ENCODE results near the gene NCAM1.

Gene NCAM1

DNA sequence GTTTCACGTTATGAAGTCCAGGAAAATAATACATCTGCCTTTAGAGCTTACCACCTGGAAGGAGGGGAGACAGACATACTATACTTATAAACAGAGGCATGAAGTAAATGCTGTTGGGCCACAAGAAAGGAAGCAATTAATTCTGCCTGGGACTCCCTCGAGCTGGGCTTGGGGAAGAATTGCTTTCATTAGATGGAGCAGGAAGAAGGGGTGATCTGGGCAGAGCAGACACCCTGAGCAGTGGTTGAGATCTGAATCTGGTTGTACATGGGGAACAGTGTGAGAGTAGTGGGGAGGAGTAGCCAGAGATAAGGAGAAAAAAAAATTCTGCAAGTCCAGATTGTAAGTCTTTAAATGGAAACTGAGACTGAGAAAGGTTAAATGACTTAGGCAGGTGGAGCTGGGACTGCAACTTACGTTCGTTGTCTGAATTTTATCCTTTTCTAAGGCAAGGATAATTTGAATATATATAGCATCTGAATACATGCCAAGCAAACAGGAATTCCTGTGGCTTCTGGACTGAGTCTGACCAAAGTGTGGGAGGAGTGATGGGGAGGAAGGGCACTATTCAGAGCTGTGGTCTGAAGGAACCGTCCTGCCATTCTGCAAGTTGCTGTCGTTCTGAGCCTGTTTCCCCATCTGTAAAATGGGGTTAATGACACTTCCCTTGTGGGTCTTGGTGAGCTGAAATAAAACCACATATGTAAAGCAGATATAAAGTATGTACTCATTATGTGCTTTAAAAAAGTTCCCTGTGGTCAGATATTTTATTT lies 7.9 kb downstream of the NCAM1 start:
- DNase-seq, result no peak

DNA sequence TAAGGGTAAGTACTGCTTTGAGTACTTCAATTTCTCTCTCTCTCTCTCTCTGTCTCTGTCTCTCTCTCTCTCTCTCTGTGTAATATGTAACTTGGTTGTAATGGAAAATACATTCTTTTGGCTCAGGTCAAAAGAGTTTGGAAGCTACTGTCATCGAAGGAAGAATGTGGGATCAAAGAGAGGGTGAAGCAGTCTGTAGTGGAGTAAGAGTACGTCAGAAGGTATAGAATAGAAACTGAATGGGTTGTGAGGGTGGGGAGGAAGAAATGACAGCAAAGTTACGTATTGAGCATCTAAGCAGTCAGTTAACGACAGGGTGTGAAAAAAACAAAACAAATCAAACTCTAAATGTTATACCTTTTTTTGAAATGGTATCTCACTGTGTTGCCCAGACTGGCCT lies 10.0 kb downstream of the NCAM1 start:
- no peak for DNase-seq

GRCh38 chr11:112971827-112972226 lies 10.6 kb downstream of the NCAM1 start:
- DNase-seq, result no peak

- DNase-seq, result no peak
Measured at GRCh38 chr11:112972399-112973145, 11.4 kb downstream of the NCAM1 start.

DNA sequence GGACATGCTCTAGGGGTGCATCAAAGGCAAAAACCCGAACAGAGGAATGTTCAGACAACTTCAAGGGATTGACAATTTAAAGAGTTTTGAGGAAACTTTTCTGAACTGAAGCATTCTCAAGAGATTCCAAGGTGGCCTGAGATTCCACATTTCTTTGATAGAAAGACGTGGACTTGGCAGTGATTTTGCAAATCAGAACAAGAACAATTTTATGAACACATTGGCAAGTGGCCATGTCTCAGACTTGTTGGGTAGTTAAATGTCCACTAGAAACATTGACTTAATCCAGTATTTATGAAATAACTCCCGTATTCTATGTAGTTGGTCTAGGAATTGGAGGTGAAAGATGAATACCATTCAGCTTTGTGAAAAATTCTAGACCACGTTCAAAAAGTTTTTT lies 13.8 kb downstream of the NCAM1 start:
- DNase-seq, result no peak

DNA sequence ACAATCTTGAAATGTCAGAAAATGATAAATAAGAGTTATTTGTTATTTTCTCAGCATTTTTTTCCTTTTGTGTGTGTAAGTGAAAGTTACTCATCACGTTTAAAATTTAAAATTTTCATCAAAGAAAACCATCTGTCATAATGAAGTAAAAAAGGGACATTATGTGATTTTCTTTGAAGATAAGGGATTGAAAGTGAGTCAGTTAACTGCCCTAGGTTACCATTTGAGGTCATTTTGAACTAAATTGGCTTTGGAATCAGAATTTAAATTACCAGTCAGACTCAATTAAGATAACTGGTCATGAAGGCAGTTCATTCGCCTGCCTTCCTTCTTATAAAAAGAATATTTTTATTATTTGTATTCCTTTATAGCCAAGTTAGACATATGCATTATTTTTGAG lies 14.3 kb downstream of the NCAM1 start:
- no peak for DNase-seq

DNA sequence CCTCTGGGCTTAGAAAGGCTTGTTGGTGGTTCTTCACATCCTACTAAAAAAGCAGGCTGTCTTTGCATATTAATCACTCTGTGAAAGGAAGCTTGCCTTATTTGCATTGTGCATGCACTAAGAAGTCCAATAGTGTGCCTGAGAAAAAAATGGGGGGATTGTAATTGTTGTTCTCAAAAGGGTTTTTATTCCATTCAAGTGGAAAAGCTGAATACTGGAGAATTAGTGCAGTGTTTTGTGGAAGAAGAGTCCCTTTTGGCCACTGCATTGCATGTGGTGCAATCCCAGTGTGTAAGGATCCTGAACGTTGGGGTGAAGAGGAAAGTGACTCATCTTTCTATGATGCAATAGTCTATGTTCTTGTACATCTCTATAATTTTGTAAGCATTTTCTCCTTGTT lies 16.5 kb downstream of the NCAM1 start:
- no peak for DNase-seq

- DNase-seq, result no peak
Measured at GRCh38 chr11:112983887-112984286, 22.7 kb downstream of the NCAM1 start.

GRCh38 chr11:112989198-112989597 lies 28.0 kb downstream of the NCAM1 start:
- no peak for DNase-seq

DNA sequence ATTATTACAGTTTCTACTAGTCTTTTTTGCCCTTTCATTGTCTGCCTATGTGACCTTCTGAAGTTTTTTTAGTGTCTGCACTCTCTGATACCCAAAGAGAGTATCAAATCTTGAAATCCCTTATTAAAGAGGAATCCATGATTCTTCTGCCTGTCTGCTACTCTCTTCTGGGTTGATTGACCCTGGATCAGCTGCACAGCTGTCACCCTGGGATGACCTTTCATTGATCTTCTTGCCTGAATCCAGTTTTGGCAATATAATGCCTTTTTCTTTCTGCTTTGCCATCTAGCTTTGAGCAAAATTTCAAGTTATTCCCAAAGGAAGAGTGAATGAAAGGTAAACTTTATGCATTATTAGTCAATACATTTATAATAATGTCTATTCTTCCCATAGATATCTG lies 32.6 kb downstream of the NCAM1 start:
- DNase-seq, result no peak

DNA sequence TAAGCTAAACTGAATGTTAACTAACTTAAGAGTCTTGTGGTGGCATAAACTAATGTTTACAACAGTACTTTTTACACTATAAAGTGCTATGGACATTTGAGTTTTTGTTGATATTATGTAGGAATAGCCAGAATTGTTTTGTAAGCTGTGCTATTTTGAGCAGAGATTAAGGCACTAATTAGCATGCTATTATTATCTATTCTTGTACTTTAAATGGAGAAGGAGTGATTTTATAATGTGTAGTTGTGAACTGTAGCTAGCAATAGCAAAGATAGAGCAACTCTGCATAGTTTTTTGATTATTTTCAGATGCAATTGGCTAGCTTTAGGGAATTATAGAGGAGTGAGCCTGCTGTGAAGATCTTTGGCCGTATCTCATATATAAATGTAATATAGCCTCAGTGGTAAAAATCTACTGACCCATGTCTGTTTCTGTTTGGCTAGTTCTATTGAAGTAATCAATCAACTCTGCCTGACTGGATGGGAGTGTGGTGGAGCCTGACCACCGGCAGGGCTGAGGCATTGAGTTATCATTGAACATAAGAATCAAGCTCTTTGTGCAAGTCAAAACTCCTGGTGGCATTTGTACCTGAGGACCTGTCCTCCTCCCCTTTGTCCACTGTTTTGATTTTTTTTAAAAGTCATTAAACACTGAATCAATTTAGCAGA lies 34.3 kb downstream of the NCAM1 start:
- no peak for DNase-seq

DNA sequence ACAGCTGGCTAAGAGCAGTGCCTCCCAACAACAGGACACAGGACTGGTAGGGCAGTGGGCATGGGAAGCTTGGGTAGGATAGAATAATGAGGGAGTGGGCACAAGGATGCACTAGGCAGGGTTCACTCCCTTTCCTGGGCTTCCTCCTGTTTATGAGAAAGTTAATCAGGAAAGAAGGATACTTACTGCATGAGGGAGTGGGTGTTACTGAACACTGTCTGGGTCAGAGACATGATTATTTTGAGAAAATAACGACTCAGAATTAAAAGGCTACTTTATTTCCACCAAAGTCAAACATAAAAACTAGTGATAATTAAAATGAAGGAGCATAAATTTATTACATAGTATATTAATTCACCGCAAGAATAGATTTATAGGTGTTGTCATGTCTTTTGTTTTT lies 35.8 kb downstream of the NCAM1 start:
- DNase-seq, result no peak

GRCh38 chr11:112997857-112998466 lies 36.7 kb downstream of the NCAM1 start:
- no peak for DNase-seq

DNA sequence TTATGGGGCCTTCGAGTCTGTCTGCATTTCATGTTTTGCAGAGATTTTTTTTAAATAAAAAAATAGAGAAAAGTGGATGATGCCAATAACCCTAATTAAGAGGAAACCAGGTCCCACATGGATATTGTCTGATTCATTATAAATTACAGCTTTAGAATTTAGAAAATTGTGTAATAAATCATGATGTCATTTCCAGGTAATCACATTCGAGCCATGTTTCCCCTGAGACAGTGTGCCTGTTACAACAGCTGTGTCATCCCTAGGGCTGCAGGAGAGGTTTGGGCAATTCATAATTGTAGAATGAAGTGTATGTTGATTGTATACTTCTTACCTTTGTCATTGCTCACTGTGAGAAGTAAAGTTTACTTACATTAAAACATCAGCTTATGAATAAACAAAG lies 38.3 kb downstream of the NCAM1 start:
- no peak for DNase-seq

- DNase-seq, result no peak
Measured at GRCh38 chr11:113001709-113002108, 40.5 kb downstream of the NCAM1 start.

- no peak for DNase-seq
Measured at GRCh38 chr11:113006896-113007445, 45.8 kb downstream of the NCAM1 start.

DNA sequence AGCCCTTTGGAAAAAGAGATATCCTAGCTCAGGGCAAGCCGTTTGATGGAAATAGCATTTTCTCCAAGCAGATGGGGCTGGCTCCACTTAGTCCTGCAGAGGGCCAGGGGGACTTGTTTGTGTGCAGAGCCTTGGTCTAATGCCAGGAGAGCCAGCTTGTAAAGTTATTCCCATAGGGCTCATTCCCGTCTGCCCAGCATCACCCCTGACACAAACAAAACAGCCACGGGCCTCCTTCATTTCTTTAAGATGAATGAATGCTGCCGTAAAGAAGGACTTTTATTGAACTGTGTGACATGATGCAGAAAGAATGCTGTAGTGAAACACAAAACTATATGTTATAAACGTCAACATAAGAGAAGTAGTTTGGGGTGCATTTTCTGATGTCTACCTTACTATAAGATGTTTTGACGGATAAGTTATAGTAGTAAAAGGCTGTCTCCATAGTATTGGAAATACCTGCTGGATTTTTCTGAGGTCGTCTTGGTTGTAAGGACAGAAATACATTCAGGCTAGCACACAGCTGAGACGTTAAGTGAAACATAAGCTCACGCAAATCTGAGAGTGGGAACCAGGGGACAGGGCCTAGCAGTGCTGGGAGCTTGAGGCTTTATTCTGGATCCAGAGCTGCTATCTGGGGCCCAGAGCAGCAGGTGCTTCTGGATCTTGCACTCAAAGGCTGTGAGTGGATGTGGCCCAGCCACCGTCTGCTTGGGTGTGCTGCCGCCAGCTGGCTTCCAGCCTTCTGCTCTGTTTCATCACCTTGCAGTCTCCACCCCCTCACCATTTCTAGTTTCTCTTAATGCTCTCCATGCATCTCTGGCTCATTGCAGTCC lies 53.3 kb downstream of the NCAM1 start:
- DNase-seq, result no peak

GRCh38 chr11:113015098-113015455 lies 53.9 kb downstream of the NCAM1 start:
- no peak for DNase-seq

GRCh38 chr11:113016905-113017304 lies 55.7 kb downstream of the NCAM1 start:
- no peak for DNase-seq

GRCh38 chr11:113018913-113019312 lies 57.7 kb downstream of the NCAM1 start:
- no peak for DNase-seq

DNA sequence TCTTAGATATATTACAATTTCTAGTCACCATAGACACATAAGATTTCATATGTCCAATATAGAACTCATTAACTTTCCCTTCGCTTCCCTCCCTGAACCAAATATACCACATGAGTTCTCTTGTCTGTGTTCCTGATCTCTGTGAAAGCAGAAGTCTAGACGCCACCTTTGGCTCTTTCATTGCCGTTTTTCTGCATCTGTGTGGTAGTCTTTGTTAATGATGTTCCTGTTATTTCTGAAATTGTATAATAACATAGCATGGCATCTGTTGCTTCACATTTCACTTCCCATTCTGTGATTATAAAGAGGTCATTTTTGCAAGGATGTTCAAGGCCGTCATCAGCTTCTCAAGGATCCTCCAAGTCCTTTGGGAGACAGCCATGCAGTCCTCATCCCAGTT lies 58.5 kb downstream of the NCAM1 start:
- no peak for DNase-seq

DNA sequence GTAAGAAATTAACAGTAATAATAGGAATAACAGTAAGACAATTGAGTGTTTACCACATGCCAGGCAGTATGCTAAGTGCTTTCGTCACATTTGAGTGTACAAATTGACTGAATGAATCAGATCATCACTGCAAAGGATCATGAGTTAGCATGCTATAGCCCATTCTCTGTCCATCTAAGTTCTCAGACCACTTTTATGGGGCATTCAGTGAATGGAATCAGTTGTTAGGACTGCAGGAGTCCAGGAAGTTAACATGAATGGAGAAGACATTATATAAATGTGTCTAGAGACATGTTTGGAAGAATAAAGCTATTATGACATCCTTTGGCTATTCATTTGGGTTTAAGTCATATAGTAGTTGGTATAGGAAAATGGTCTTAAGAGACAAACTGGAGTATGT lies 59.9 kb downstream of the NCAM1 start:
- no peak for DNase-seq

Measured in activated CD4-positive, alpha-beta T cell treated with anti-CD3 and anti-CD28 coated beads for 4 hours (primary cell).